ENCODE results near the gene DNPH1. TPM values are rescaled to one million over a fixed set of nuclear protein-coding genes. Genes with fewer than 3 reads are reported as not detected.

DNPH1 gene
- total RNA-seq, 4 donors from 2014 or later: 57.0 to 88.1 (median 74.7) TPM

DNA sequence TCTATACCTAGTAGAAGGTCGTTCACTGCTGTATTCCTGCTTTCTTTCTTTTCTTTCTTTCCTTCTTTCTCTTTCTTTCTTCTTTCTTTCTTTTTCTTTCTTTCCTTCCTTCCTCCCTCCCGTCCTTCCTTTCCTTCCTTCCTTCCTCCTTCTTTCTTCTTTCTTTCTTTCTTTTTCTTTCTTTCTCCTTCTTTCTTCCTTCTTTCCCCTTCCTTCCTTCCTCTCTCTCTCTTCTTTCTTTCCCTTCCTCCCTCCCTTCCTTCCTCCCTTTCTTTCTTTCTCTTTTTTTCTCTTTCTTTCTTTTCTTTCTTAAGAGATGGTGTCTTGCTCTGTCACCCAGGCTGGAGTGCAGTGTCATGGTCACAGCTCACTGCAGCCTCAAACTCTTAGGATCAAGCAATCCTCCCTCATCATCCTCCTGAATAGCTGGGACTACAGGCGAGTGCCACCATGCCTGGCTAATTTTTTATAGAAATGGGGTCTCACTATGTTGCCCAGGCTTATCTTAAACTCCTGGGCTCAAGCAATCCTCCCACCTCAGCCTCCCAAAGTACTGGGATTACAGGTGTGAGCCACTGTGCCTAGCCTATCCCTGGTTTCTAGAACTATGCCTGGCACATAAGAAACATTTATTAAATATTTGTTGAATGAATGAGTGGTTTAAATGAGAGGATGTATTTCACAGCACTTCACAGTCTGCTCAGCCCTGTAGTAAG, 2.6 kb upstream of the DNPH1 start:
- TF ChIP-seq, protein P1, sequence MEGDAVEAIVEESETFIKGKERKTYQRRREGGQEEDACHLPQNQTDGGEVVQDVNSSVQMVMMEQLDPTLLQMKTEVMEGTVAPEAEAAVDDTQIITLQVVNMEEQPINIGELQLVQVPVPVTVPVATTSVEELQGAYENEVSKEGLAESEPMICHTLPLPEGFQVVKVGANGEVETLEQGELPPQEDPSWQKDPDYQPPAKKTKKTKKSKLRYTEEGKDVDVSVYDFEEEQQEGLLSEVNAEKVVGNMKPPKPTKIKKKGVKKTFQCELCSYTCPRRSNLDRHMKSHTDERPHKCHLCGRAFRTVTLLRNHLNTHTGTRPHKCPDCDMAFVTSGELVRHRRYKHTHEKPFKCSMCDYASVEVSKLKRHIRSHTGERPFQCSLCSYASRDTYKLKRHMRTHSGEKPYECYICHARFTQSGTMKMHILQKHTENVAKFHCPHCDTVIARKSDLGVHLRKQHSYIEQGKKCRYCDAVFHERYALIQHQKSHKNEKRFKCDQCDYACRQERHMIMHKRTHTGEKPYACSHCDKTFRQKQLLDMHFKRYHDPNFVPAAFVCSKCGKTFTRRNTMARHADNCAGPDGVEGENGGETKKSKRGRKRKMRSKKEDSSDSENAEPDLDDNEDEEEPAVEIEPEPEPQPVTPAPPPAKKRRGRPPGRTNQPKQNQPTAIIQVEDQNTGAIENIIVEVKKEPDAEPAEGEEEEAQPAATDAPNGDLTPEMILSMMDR (IDR thresholded peaks at IDR 0.05): no peak
- DNase-seq (ENCODE audit: low spot score) (no peak), ATAC-seq (ENCODE audit: low FRiP score) (no peak)

DNA sequence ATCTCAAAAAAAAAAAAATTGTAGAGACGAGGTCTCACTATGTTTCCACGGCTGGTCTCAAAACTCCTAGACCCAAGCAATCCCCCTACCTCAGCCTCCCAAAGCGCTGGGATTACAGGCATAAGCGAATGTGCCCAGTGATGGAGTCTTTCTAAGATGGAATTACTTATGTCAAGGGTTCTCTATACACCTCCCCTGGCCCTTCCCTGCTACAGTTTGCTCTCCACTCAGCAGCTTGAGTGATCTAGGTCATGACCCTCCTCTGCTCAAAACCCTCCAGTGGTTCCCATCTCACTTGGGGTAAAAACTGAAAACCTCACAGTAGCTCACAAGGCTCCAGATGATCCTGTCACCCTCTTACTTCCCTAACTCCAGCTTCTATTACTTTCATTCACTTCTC, 1.8 kb upstream of the DNPH1 start:
- ATAC-seq (ENCODE audit: low FRiP score): no peak
- TF ChIP-seq, protein P1 (IDR thresholded peaks at IDR 0.05): no peak
- DNase-seq (ENCODE audit: low spot score): no peak

DNA sequence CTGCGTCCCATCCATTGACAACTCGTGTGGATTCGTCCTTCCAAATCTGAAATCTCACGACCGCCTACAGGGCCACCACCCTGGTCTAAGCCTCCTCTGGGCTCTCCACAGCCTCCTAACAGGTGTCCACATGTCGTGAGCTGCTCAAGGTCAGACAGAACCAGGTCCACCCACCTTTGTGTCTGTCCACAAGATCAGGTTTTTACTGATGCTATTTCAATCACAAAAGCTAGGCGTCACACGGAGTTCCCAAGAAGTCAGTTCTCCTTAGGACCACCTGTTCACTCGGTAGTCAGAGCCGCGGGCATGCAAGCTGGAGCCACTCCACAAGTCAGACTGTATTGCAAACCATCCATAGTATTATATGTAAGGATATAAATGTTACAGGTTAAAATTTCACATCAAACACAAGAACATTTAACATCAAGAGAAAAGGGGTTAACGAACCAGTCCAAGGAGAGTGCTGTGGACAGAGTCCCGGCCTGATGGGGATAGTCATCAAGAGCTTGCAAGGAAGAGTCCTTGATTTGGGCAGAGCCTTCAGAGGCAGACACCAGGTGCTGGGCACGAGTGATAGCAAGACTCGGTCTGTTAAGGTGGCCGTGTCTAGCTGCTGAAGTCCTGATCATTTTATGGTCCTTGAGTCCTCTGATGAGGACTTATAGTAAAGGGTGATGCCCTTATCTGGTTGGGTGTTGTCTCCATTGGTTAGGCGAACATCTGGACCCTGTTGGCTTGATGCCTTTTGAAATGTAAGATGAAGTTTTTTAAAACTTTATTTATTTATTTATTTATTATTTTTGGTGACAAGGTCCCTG, 731 bp upstream of the DNPH1 start:
- no peak for ATAC-seq (ENCODE audit: low FRiP score)
- TF ChIP-seq, protein P1 (IDR thresholded peaks at IDR 0.05): no peak

DNA sequence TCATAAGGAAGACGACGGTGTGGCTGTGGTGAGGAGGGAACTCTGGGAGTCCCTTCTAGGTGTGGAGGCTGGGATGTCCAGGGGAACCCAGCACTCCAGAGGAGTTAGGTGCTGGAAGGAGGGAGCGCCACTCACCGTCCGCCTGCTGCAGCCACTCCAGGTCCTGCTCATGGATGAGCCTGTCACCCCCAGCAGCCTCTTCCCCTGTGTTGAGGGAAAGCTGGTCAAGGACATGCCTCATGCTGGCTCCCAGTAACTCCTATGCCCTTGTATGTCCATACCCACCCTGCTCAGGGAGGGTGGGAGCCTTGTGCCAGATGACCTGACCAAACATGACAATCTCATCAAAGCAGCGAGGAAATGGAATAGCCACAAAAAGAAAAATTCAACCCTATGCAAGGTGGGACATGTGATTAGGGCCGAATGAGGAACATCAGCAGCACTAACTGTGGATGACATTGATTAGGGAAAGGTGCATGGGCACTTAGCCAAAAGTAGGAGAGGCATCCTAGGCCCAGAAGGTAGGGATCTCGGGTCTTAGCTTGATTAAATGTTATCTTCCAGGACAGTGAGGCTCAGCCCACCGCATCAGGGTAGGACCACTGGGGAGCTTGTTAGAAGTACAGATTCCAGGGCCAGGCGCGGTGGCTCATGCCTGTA, 3.0 kb downstream of the DNPH1 start:
- ATAC-seq (ENCODE audit: low FRiP score): no peak
- TF ChIP-seq, protein P1 (IDR thresholded peaks at IDR 0.05): no peak
- DNase-seq (ENCODE audit: low spot score): no peak

More for the DNA sequence above, 731 bp upstream of the DNPH1 start:
- no peak for DNase-seq (ENCODE audit: low spot score)

DNA sequence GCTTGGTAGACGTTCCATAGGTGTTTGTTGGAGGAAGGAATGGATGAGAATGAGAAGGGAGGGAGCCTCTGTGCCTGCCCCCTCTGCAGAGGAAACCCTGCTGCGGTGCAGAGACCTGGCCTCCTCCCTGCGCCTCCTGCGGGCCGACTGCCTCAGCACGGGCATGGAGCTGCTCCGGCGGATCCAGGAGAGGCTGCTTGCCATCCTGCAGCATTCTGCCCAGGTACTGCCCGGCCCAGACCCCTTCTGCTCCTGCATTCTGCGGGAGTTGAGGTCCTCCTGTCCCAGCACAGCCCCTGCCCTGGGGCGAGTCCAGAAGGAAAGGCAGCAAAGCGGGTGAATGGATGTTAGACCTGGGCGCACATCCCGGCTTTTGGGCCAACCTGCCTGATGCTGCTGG, 6.1 kb downstream of the DNPH1 start:
- no peak for ATAC-seq (ENCODE audit: low FRiP score)
- no peak for DNase-seq (ENCODE audit: low spot score)
- TF ChIP-seq, protein P1 (IDR thresholded peaks at IDR 0.05): no peak

DNA sequence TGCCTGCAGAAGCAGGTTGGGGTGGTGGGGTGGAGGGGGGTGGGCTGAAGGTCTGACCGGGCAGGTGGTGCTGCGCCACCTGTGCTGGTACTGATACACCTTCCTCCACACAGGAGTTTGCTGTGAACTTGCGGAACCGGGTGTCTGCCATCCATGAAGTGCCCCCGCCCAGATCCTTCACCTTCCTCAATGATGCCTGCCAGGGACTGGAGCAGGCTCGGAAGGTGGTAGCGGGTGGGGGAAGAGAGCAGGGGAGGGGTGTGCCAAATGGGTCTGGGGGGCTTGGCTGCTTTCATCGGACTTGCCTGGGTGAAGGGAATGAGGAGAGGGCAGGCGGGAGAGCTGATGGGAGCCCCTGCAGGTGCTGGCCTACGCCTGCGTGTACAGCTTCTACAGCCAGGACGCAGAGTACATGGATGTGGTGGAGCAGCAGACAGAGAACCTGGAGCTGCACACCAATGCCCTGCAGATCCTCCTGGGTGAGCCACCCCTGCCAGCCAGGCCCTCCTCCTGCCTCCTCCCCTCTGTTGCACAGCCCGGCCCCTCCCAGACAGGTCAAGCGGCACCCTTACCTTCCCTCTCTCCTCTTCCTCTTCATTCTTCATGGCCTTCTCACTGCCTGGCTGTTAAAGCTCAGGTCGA, 6.7 kb downstream of the DNPH1 start:
- TF ChIP-seq, protein P1 (IDR thresholded peaks at IDR 0.05): no peak
- DNase-seq (ENCODE audit: low spot score) (no peak), ATAC-seq (ENCODE audit: low FRiP score) (no peak)
